CD4-positive, alpha-beta T cell treated with Interferon gamma for 1 hour (primary cell): ENCODE results near the gene PPP1R16B.

Experiments used
- DNase-seq: peaks from one replicate; pipeline ENCODE4 v3.0.0-alpha.2; 2020

PPP1R16B gene

GRCh38 chr20:38902601-38903000 lies 97.1 kb downstream of the PPP1R16B start:
- DNase-seq: no peak

GRCh38 chr20:38903335-38903734 lies 97.8 kb downstream of the PPP1R16B start:
- DNase-seq: no peak

- DNase-seq: no peak
Measured at GRCh38 chr20:38905375-38905774, 99.9 kb downstream of the PPP1R16B start.

GRCh38 chr20:38907918-38908677 lies 102.6 kb downstream of the PPP1R16B start:
- DNase-seq: no peak

GRCh38 chr20:38915355-38915754 lies 109.9 kb downstream of the PPP1R16B start:
- no peak for DNase-seq

- no peak for DNase-seq
Measured at GRCh38 chr20:38917657-38918056, 112.2 kb downstream of the PPP1R16B start.

GRCh38 chr20:38918172-38918571 lies 112.7 kb downstream of the PPP1R16B start:
- DNase-seq: no peak

GRCh38 chr20:38919683-38920082 lies 114.2 kb downstream of the PPP1R16B start:
- DNase-seq: no peak

GRCh38 chr20:38920411-38920810 lies 114.9 kb downstream of the PPP1R16B start:
- DNase-seq: no peak

- no peak for DNase-seq
Measured at GRCh38 chr20:38920851-38921250, 115.4 kb downstream of the PPP1R16B start.

- DNase-seq: no peak
Measured at GRCh38 chr20:38924718-38925117, 119.2 kb downstream of the PPP1R16B start.

- peak; percentile 96 for DNase-seq
Measured at GRCh38 chr20:38926142-38926933, 120.8 kb downstream of the PPP1R16B start, which contains the start of gene FAM83D. FAM83D (plus strand) TSS chr20:38926417; CDS start chr20:38926443, 26 bp downstream.

GRCh38 chr20:38926934-38927616 lies 121.6 kb downstream of the PPP1R16B start:
- no peak for DNase-seq

GRCh38 chr20:38927902-38928578 lies 122.5 kb downstream of the PPP1R16B start:
- DNase-seq: no peak

- no peak for DNase-seq
Measured at GRCh38 chr20:38930242-38930569, 124.7 kb downstream of the PPP1R16B start.

- no peak for DNase-seq
Measured at GRCh38 chr20:38931984-38932383, 126.5 kb downstream of the PPP1R16B start.

GRCh38 chr20:38932457-38933120 lies 127.1 kb downstream of the PPP1R16B start:
- no peak for DNase-seq

- DNase-seq: no peak
Measured at GRCh38 chr20:38934530-38934929, 129.0 kb downstream of the PPP1R16B start.

GRCh38 chr20:38935285-38935684 lies 129.8 kb downstream of the PPP1R16B start:
- no peak for DNase-seq

GRCh38 chr20:38935967-38936407 lies 130.5 kb downstream of the PPP1R16B start:
- no peak for DNase-seq

GRCh38 chr20:38937000-38937399 lies 131.5 kb downstream of the PPP1R16B start:
- no peak for DNase-seq

- DNase-seq: no peak
Measured at GRCh38 chr20:38937978-38938473, 132.5 kb downstream of the PPP1R16B start.
